ENCODE results near the gene KIFC3. TPM values are rescaled to one million over a fixed set of nuclear protein-coding genes. Genes with fewer than 3 reads are reported as not detected.

Gene KIFC3
- total and polyA plus RNA-seq, 2 of the 8 experiments (the other 6 are each of a cell fraction or from before 2014, with no cell fraction given): 2.1 to 7.1 TPM

GRCh38 chr16:57747496-57747895 is 54.8 kb downstream of the KIFC3 start (continued):
- TF ChIP-seq RBBP5 (IDR thresholded peaks at IDR 0.05; ENCODE audit: borderline replicate concordance, low read depth, low read length): no peak
- no peak for TF ChIP-seq EZH2 (IDR thresholded peaks at IDR 0.05; ENCODE audit: low read depth, low read length, severe bottlenecking)
- no peak for TF ChIP-seq FOSL1 (IDR thresholded peaks at IDR 0.05; ENCODE audit: insufficient read depth, low read depth, low read length)
- no peak for TF ChIP-seq SIRT6 (IDR thresholded peaks at IDR 0.05; ENCODE audit: low read length)
